ENCODE data around the gene PRKAG3. TPM values are rescaled to one million over a fixed set of nuclear protein-coding genes. Genes with fewer than 3 reads are reported as not detected.
"Not testable (repeated sequence)": the region's sequence is repeated elsewhere in the genome, so short reads cannot be mapped to it uniquely, and the experiment has no call there.

PRKAG3 gene
- total RNA-seq, 2 donors from 2014 or later = 0.23 TPM; not detected in 1

GRCh38 chr2:218804817-218805216 lies 26.8 kb downstream of the PRKAG3 start:
- intact Hi-C loops (cut with DNase I) = no loop called here
- DNase-seq (ENCODE audit: low spot score) = no peak

- intact Hi-C loops (cut with DNase I) = no loop called here
- DNase-seq (ENCODE audit: low spot score) = no peak
These were observed 29.1 kb downstream of the PRKAG3 start for GRCh38 chr2:218802386-218802994.

- DNase-seq (ENCODE audit: low spot score) = no peak
- intact Hi-C loops (cut with DNase I) = no loop called here
These were observed 31.6 kb downstream of the PRKAG3 start for GRCh38 chr2:218799990-218800389.

- intact Hi-C loops (cut with DNase I) = no loop called here
These were observed 32.7 kb downstream of the PRKAG3 start for GRCh38 chr2:218798767-218799504.

GRCh38 chr2:218796691-218797090 lies 34.9 kb downstream of the PRKAG3 start:
- DNase-seq (ENCODE audit: low spot score) = no peak
- intact Hi-C loops (cut with DNase I) = no loop called here

More at GRCh38 chr2:218798767-218799504, 32.7 kb downstream of the PRKAG3 start:
- DNase-seq (ENCODE audit: low spot score) = peak; percentile 41

GRCh38 chr2:218792433-218792832 lies 39.2 kb downstream of the PRKAG3 start:
- intact Hi-C loops (cut with DNase I) = no loop called here
- no peak for DNase-seq (ENCODE audit: low spot score)

GRCh38 chr2:218788529-218789255 lies 42.9 kb downstream of the PRKAG3 start:
- DNase-seq (ENCODE audit: low spot score) = no peak
- intact Hi-C loops (cut with DNase I) = no loop called here

GRCh38 chr2:218786133-218786532 lies 45.5 kb downstream of the PRKAG3 start:
- intact Hi-C loops (cut with DNase I) = no loop called here
- no peak for DNase-seq (ENCODE audit: low spot score)

- intact Hi-C loops (cut with DNase I) = no loop called here
- no peak for DNase-seq (ENCODE audit: low spot score)
These were observed 46.5 kb downstream of the PRKAG3 start for GRCh38 chr2:218785103-218785502.

GRCh38 chr2:218783688-218784087 lies 47.9 kb downstream of the PRKAG3 start:
- intact Hi-C loops (cut with DNase I) = no loop called here
- no peak for DNase-seq (ENCODE audit: low spot score)

GRCh38 chr2:218782528-218782844 lies 49.1 kb downstream of the PRKAG3 start:
- DNase-seq (ENCODE audit: low spot score) = no peak
- intact Hi-C loops (cut with DNase I) = no loop called here

- DNase-seq (ENCODE audit: low spot score) = peak; percentile 86
- intact Hi-C loops (cut with DNase I) = no loop called here
These were observed 49.7 kb downstream of the PRKAG3 start, which contains the start of gene CYP27A1 for GRCh38 chr2:218781691-218782527. Gene CYP27A1, plus strand, starts transcription at chr2:218782147. Its CDS starts 36 bp downstream, at chr2:218782183.

- intact Hi-C loops (cut with DNase I) = no loop called here
- no peak for DNase-seq (ENCODE audit: low spot score)
These were observed 50.5 kb downstream of the PRKAG3 start for GRCh38 chr2:218780851-218781690.

- intact Hi-C loops (cut with DNase I) = no loop called here
- no peak for DNase-seq (ENCODE audit: low spot score)
These were observed 51.6 kb downstream of the PRKAG3 start for GRCh38 chr2:218780046-218780445.

GRCh38 chr2:218777276-218777990 lies 54.2 kb downstream of the PRKAG3 start:
- intact Hi-C loops (cut with DNase I) = loop anchor here in 1 of 2 donors (2.0 kb wide), 1 partner anchor 45 kb away; no protein-coding TSS in a partner anchor

GRCh38 chr2:218776488-218776887 lies 55.1 kb downstream of the PRKAG3 start:
- no peak for DNase-seq (ENCODE audit: low spot score)
- intact Hi-C loops (cut with DNase I) = loop anchor here in 1 of 2 donors (2.0 kb wide), 1 partner anchor 46 kb away; no protein-coding TSS in a partner anchor

More at GRCh38 chr2:218777276-218777990, 54.2 kb downstream of the PRKAG3 start:
- no peak for DNase-seq (ENCODE audit: low spot score)

- DNase-seq (ENCODE audit: low spot score) = no peak
- intact Hi-C loops (cut with DNase I) = no loop called here
These were observed 57.7 kb downstream of the PRKAG3 start for GRCh38 chr2:218773881-218774280.

- DNase-seq (ENCODE audit: low spot score); intact Hi-C loops (cut with DNase I): not testable (repeated sequence)
These were observed 58.8 kb downstream of the PRKAG3 start for GRCh38 chr2:218772759-218773158.

All from posterior vena cava (tissue), 2 donors.